GM12892 (cell line): ENCODE measurements around the gene COL4A1.
"Not testable (repeated sequence)": the region's sequence is repeated elsewhere in the genome, so short reads cannot be mapped to it uniquely, and the experiment has no call there.

Source experiments
- POLR2A ChIP-seq: IDR thresholded peaks from 2 replicates; pipeline ENCODE4 v1.6.1; 2011; ENCODE audit warnings: low read depth, low read length, control low read depth
- POLR2AphosphoS5 ChIP-seq: IDR thresholded peaks from 2 replicates; pipeline ENCODE4 v1.6.1; 2011; ENCODE audit warnings: low read depth, low read length, control low read depth
- TAF1 ChIP-seq: IDR thresholded peaks from 2 replicates; pipeline ENCODE4 v1.6.1; 2011; ENCODE audit warnings: low read depth, mild to moderate bottlenecking, control low read depth, low read length, borderline replicate concordance

GRCh38 chr13:110112379-110112778, 194.6 kb downstream of the COL4A1 start:
- TF ChIP-seq POLR2A, POLR2AphosphoS5, TAF1: not testable (repeated sequence)
